Gastroesophageal sphincter (tissue), 3 donors: ENCODE measurements around the gene CDH23.

ENCODE experiments used
- CTCF ChIP-seq, 4 experiments: fragments of 200-600 bp in 2 of 4; fragments of 450-650 bp in 2 of 4; sonication (generic) in 1 of 4; IDR thresholded peaks; one replicate each; pipeline ENCODE4 v1.5.1; 2017 to 2019; ENCODE audit warnings: antibody characterized with exemption in 4 of 4, mild to moderate bottlenecking in 2 of 4, moderate library complexity in 2 of 4
- EP300 ChIP-seq: sonication (generic); formaldehyde crosslinking; IDR thresholded peaks from one replicate; pipeline ENCODE4 v1.6.1; 2017; ENCODE audit warnings: antibody characterized with exemption, mild to moderate bottlenecking
- POLR2A ChIP-seq, 2 donors: fragments of 450-650 bp; IDR thresholded peaks; one replicate each; pipeline ENCODE4 v1.6.1; 2017; ENCODE audit warnings: antibody characterized with exemption in 2 of 2, mild to moderate bottlenecking in 2 of 2, moderate library complexity in 1 of 2
- POLR2AphosphoS5 ChIP-seq: sonication (generic); formaldehyde crosslinking; IDR thresholded peaks from one replicate; pipeline ENCODE4 v1.6.1; 2017; ENCODE audit warnings: antibody characterized with exemption

- TF ChIP-seq POLR2AphosphoS5, result no peak
- no peak for TF ChIP-seq CTCF (IDR thresholded peaks at IDR 0.05)
- TF ChIP-seq POLR2A (IDR thresholded peaks at IDR 0.05), result no peak
- TF ChIP-seq EP300, result no peak
These were observed 178.7 kb downstream of the CDH23 start for GRCh38 chr10:71575451-71575850.
